ENCODE results near the gene SLC45A2.
A peak's percentile ranks its signal among the peaks of the same experiment; 100 is the strongest.

SLC45A2 gene

DNA sequence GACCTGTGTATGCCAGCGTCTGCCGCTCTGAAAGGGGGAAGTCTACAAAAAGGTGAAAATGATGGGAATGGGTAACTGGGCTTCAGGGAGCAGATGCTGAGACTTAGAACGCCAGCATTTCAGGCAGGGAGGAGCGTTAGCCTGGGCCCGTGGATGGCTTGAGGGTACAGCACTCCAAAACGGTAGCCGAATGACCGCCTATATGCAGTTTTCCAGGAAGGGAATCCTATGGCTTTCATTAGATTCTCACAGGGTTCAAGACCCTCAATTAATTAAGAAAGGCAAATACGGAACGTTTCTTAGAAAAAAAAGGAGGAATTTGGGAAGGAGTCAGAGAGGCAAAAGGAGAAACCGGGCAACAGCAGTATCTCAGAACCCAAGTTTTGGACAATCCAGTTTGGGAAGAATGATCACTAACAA, 22.7 kb upstream of the SLC45A2 start:
- DNase-seq (ENCODE audit: low spot score): peak; percentile 21

- DNase-seq (ENCODE audit: low spot score): no peak
These were observed 21.2 kb upstream of the SLC45A2 start for GRCh38 chr5:34005681-34006080.

DNA sequence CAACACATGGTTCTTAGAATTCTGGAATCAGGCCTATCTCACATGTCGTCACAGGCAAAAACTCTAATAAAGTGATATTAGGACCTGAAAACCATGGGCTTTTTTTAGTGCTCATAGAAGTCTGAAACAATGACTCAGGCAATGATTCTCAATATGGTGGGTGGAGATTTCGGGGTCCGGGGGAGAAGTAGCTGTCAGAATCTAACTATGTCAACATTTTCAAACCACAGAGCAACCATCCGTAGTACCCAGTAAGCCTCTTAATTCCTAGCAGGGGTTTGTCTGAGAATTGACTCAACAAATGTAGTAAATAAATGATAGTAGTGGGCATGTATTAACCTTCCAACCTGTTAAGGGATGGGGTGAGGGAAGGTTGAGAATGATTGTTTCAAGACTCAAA, 20.7 kb upstream of the SLC45A2 start:
- no peak for DNase-seq (ENCODE audit: low spot score)

- DNase-seq (ENCODE audit: low spot score): no peak
These were observed 19.4 kb upstream of the SLC45A2 start for GRCh38 chr5:34003941-34004340.

GRCh38 chr5:34002629-34003328, 18.3 kb upstream of the SLC45A2 start:
- DNase-seq (ENCODE audit: low spot score): no peak

DNA sequence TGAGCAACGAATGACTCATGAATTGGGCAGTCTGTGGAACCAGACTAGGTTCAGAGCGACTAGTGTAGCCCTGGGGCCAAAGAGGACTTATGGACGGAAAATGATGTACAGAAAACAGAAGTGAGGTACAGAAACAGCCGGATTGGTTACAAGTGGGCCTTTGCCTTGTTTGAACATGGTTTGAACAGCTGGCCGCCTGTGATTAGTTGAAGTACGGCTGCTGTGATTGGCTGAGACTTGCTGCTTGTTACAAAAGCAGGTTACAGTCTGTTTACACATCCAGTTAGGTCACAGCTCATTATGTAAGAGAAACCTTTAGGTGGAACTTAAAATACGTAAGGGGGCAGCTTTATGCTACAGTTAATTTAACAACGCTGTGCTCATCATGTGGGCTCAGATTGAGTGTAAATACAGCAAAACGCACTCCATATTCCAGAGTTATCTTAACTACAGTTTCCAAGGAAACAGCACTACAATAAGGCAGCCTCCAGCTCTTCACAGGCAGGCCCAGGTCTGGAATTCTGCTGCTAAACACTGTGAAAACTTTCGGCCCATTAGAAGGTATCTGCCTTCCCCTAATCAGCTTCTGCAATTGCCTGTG, 16.8 kb upstream of the SLC45A2 start:
- DNase-seq (ENCODE audit: low spot score): no peak

DNA sequence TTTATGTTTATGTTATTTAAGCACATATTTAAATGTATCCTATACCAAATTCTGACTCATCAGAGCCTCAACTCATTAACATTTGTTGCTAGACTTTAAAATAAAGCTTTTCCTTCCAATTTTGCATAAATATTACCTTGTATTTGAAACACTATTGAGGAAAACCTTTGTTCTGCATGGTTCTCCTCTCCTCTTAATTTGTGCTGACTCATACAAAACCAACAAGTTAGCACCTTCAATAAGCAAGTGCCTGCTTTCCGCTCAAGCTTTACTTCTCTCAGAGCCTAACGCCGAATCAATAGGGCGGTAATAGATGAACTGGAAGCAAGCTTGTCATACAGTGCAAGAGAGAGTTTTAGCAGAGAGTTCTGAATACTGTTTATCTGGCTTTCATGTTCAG, 15.5 kb upstream of the SLC45A2 start:
- no peak for DNase-seq (ENCODE audit: low spot score)

- DNase-seq (ENCODE audit: low spot score): peak; percentile 68
These were observed 13.0 kb upstream of the SLC45A2 start for GRCh38 chr5:33997331-33997983.

DNA sequence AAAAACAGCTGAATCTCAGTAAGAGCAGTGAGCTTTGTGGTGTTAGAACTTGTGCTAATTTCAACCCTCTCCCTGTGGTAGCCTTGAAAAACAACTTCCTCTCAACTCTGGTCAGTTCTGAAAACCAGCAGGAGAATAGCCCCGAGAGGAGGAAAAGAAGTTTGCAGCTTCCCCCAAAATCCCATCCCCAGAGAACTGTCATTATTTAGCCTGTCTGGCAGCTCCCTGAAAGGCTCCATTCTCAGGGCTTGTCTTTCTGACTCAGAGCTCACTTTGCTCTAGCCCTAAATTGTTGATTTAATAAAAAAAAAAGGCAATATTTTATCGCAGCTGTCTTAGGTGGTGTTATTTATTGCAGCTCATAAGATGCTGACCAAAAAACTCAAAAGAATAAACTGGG, 11.4 kb upstream of the SLC45A2 start:
- no peak for DNase-seq (ENCODE audit: low spot score)

- DNase-seq (ENCODE audit: low spot score): peak; percentile 42
These were observed 10.4 kb upstream of the SLC45A2 start for GRCh38 chr5:33994845-33995244.

GRCh38 chr5:33992864-33993263, 8.4 kb upstream of the SLC45A2 start:
- no peak for DNase-seq (ENCODE audit: low spot score)

DNA sequence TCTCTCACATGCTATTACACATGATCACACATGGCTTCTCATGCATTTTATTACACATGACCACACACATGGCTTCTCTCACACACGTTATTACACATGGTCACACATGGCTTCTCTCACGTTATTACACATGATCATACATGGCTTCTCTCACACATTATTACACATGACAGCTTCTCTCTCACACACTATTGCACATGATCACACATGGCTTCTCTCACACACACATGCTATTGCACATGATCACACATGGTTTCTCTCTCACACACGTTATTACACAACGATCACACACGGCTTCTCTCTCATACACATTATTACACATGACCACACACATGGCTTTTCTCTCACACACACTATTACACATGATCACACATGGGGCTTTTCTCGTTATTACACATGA, 954 bp upstream of the SLC45A2 start:
- no peak for DNase-seq (ENCODE audit: low spot score)

DNA sequence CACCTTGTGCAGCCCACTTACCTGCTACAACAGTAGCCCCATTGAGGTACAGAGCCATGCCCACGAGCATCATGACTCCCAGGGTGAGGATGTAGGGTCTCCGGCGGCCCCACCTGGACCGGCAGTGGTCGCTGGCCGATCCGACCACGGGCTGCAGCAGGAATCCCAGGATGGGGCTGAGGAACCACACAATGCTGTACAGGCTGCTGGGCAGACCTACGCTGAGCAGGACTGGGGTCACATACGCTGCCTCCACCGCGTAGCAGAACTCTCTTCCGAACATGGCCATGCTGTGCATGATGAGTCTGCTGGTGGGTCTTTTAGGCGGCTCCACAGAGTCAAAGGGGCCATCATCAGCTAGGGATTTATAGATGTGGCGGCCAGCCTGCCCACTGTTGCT, 315 bp downstream of the SLC45A2 start:
- no peak for DNase-seq (ENCODE audit: low spot score)

GRCh38 chr5:33981408-33982162, 2.9 kb downstream of the SLC45A2 start:
- no peak for DNase-seq (ENCODE audit: low spot score)

GRCh38 chr5:33980030-33980429, 4.5 kb downstream of the SLC45A2 start:
- no peak for DNase-seq (ENCODE audit: low spot score)

DNA sequence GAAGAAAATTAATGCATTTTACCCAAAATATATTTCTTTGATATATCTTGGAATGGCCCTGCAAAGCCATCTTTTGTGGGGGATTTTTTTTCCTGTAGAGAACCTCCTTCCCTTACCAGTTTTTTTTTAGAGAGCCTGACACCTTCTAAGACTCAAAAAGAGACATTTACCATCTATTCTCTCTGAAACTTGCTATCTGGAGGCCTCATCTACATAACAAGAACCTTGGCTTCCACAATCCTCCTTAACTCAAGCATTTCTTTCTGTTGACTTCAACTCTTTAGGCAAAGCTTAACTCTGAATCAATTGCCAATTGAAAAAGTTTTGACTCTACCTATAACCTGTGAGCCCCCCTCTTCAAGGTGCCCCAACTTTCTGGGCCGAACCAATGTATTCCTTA, 6.2 kb downstream of the SLC45A2 start:
- no peak for DNase-seq (ENCODE audit: low spot score)

GRCh38 chr5:33976307-33976706, 8.2 kb downstream of the SLC45A2 start:
- DNase-seq (ENCODE audit: low spot score): no peak

DNA sequence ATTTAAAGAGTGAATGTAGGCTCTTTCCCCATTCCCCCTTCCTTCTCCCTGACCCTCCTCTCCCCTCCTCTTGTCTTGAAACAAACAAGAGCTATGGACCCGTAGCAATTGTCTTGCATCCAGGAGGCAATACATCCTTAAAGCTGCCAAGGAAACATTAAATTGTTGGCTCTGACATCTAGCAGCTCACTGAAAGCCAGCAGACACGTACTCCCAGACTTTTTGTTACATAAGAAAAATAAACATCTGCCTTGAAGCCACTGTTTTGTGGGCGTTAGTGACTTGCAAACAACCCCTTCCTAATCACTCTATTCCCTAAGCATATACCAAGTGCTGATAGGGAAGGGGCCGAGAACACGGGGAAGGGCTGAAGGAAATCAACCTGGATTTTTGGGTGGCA, 8.6 kb downstream of the SLC45A2 start:
- no peak for DNase-seq (ENCODE audit: low spot score)

GRCh38 chr5:33973271-33973670, 11.2 kb downstream of the SLC45A2 start:
- DNase-seq (ENCODE audit: low spot score): no peak

- peak; percentile 37 for DNase-seq (ENCODE audit: low spot score)
These were observed 14.7 kb downstream of the SLC45A2 start for GRCh38 chr5:33969572-33970452.

- no peak for DNase-seq (ENCODE audit: low spot score)
These were observed 16.1 kb downstream of the SLC45A2 start for GRCh38 chr5:33968211-33969005.

Measured in RKO (cell line).